ENCODE results near the gene MR1. TPM values are rescaled to one million over a fixed set of nuclear protein-coding genes. Genes with fewer than 3 reads are reported as not detected.
"Not testable (repeated sequence)": the region's sequence is repeated elsewhere in the genome, so short reads cannot be mapped to it uniquely, and the experiment has no call there.

The MR1 gene
- total RNA-seq, 2 experiments from 2014 or later: 7.9 to 18.3 TPM

DNA sequence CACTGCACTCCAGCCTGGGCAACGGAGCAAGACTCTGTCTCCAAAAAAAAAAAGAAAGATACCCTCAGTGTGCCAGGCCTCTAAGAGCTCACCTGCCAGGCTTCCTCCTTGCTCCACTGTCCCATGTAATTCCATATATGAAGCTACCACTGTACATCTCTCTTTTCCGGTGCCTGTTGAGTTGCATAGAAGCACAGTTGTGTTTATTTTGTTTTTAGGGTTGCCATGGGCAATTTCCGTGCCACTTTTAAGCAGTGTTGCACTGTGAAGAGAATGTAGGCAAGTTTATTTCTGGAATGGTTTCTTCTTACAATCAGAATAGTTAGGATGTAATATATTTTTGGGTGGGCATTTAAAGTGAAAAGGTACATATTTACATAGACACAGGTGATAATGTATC lies 23.3 kb downstream of the MR1 start:
- no peak overlapping the region for H3K4me3 ChIP-seq (ENCODE audit: low read depth, low read length, poor library complexity, severe bottlenecking)
- H3K4me1 ChIP-seq (ENCODE audit: insufficient read depth, low read length, poor library complexity, severe bottlenecking): peaks cover 2% of the 10 kb centered on the region
- ChIA-PET CTCF (ENCODE audit: unreplicated experiment) (no interaction called here), POLR2A (no interaction called here)
- no peaks in the 10 kb centered on the region for H3K9me2 ChIP-seq (ENCODE audit: insufficient read depth, low read length)
- H3K9me3 ChIP-seq (ENCODE audit: low read length): no peaks in the 10 kb centered on the region
- H3K4me2 ChIP-seq (ENCODE audit: low read length): no peak overlapping the region
- H3K36me3 ChIP-seq (ENCODE audit: insufficient read depth, low read length): no peaks in the 10 kb centered on the region
- H3K79me2 ChIP-seq (ENCODE audit: insufficient read depth, low read depth, low read length): no peaks in the 10 kb centered on the region
- H2AFZ ChIP-seq (ENCODE audit: low read length): no peak overlapping the region
- TF ChIP-seq EZH2phosphoT487 (IDR thresholded peaks at IDR 0.05; ENCODE audit: borderline replicate concordance, low read depth, low read length): no peak
- TF ChIP-seq, protein P1, sequence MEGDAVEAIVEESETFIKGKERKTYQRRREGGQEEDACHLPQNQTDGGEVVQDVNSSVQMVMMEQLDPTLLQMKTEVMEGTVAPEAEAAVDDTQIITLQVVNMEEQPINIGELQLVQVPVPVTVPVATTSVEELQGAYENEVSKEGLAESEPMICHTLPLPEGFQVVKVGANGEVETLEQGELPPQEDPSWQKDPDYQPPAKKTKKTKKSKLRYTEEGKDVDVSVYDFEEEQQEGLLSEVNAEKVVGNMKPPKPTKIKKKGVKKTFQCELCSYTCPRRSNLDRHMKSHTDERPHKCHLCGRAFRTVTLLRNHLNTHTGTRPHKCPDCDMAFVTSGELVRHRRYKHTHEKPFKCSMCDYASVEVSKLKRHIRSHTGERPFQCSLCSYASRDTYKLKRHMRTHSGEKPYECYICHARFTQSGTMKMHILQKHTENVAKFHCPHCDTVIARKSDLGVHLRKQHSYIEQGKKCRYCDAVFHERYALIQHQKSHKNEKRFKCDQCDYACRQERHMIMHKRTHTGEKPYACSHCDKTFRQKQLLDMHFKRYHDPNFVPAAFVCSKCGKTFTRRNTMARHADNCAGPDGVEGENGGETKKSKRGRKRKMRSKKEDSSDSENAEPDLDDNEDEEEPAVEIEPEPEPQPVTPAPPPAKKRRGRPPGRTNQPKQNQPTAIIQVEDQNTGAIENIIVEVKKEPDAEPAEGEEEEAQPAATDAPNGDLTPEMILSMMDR (conservative IDR thresholded peaks at IDR 0.05; ENCODE audit: low read length): no peak
- no TSS peak for BruUV-seq (replicated peaks)
- no peak overlapping the region for H3K27ac ChIP-seq (ENCODE audit: low read depth, low read length, poor library complexity, severe bottlenecking)
- no peaks in the 10 kb centered on the region for H4K20me1 ChIP-seq (ENCODE audit: insufficient read depth, low read length)
- no peak for DNase-seq (ENCODE audit: low spot score)
- intact Hi-C loops (cut with micrococcal nuclease; ENCODE audit: unreplicated experiment): no loop called here

- no peak overlapping the region for H3K4me2 ChIP-seq (ENCODE audit: low read length)
- H2AFZ ChIP-seq (ENCODE audit: low read length): no peak overlapping the region
- CTCF ChIA-PET (ENCODE audit: unreplicated experiment): no interaction called here
- no peaks in the 10 kb centered on the region for H3K36me3 ChIP-seq (ENCODE audit: insufficient read depth, low read length)
- no peak overlapping the region for H3K4me3 ChIP-seq (ENCODE audit: low read depth, low read length, poor library complexity, severe bottlenecking)
- DNase-seq (ENCODE audit: low spot score): no peak
- TF ChIP-seq, protein P1 (conservative IDR thresholded peaks at IDR 0.05; ENCODE audit: low read length): no peak
- intact Hi-C loops (cut with micrococcal nuclease; ENCODE audit: unreplicated experiment): no loop called here
- no peak overlapping the region for H3K27ac ChIP-seq (ENCODE audit: low read depth, low read length, poor library complexity, severe bottlenecking)
- no peaks in the 10 kb centered on the region for H3K9me3 ChIP-seq (ENCODE audit: low read length)
- no peaks in the 10 kb centered on the region for H3K79me2 ChIP-seq (ENCODE audit: insufficient read depth, low read depth, low read length)
- H3K4me1 ChIP-seq (ENCODE audit: insufficient read depth, low read length, poor library complexity, severe bottlenecking): peaks cover 16% of the 10 kb centered on the region
- H4K20me1 ChIP-seq (ENCODE audit: insufficient read depth, low read length): no peaks in the 10 kb centered on the region
- no TSS peak for BruUV-seq (replicated peaks)
- H3K9me2 ChIP-seq (ENCODE audit: insufficient read depth, low read length): no peaks in the 10 kb centered on the region
- POLR2A ChIA-PET: interaction anchor here (0.7 to 0.8 kb wide), 2 partner anchors 51 to 216 kb away, joined by 3 read pairs; no protein-coding TSS in a partner anchor
These were observed 25.7 kb downstream of the MR1 start for GRCh38 chr1:181059435-181059834.

- BruUV-seq (replicated peaks): no TSS peak
- H3K79me2 ChIP-seq (ENCODE audit: insufficient read depth, low read depth, low read length): no peaks in the 10 kb centered on the region
- no peaks in the 10 kb centered on the region for H4K20me1 ChIP-seq (ENCODE audit: insufficient read depth, low read length)
- H2AFZ ChIP-seq (ENCODE audit: low read length): no peak overlapping the region
- no peaks in the 10 kb centered on the region for H3K36me3 ChIP-seq (ENCODE audit: insufficient read depth, low read length)
- CTCF ChIA-PET (ENCODE audit: unreplicated experiment): no interaction called here
- no peaks in the 10 kb centered on the region for H3K9me2 ChIP-seq (ENCODE audit: insufficient read depth, low read length)
- H3K27ac ChIP-seq (ENCODE audit: low read depth, low read length, poor library complexity, severe bottlenecking): no peak overlapping the region
- TF ChIP-seq, protein P1 (conservative IDR thresholded peaks at IDR 0.05; ENCODE audit: low read length): no peak
- no peak for TF ChIP-seq EZH2phosphoT487 (IDR thresholded peaks at IDR 0.05; ENCODE audit: borderline replicate concordance, low read depth, low read length)
- H3K4me2 ChIP-seq (ENCODE audit: low read length): no peak overlapping the region
- DNase-seq (ENCODE audit: low spot score): no peak
- no peak overlapping the region for H3K4me3 ChIP-seq (ENCODE audit: low read depth, low read length, poor library complexity, severe bottlenecking)
- H3K4me1 ChIP-seq (ENCODE audit: insufficient read depth, low read length, poor library complexity, severe bottlenecking): peaks cover 16% of the 10 kb centered on the region
- H3K9me3 ChIP-seq (ENCODE audit: low read length): no peaks in the 10 kb centered on the region
- POLR2A ChIA-PET: no interaction called here
- intact Hi-C loops (cut with micrococcal nuclease; ENCODE audit: unreplicated experiment): no loop called here
These were observed 26.3 kb downstream of the MR1 start for GRCh38 chr1:181060066-181060465.

- POLR2A ChIA-PET; H3K4me3 ChIP-seq (ENCODE audit: low read depth, low read length, poor library complexity, severe bottlenecking); H2AFZ ChIP-seq (ENCODE audit: low read length); H3K79me2 ChIP-seq (ENCODE audit: insufficient read depth, low read depth, low read length); DNase-seq (ENCODE audit: low spot score); CTCF ChIA-PET (ENCODE audit: unreplicated experiment); H3K27ac ChIP-seq (ENCODE audit: low read depth, low read length, poor library complexity, severe bottlenecking); H3K36me3 ChIP-seq (ENCODE audit: insufficient read depth, low read length); H4K20me1 ChIP-seq (ENCODE audit: insufficient read depth, low read length); intact Hi-C loops (cut with micrococcal nuclease; ENCODE audit: unreplicated experiment); H3K4me2 ChIP-seq (ENCODE audit: low read length); BruUV-seq (replicated peaks); H3K9me2 ChIP-seq (ENCODE audit: insufficient read depth, low read length); H3K9me3 ChIP-seq (ENCODE audit: low read length): not testable (repeated sequence)
- peaks cover 16% of the 10 kb centered on the region for H3K4me1 ChIP-seq (ENCODE audit: insufficient read depth, low read length, poor library complexity, severe bottlenecking)
These were observed 27.2 kb downstream of the MR1 start for GRCh38 chr1:181060947-181061346.
